NCI-H1436 (cell line): Measurements from ENCODE around the gene APOC4.

ENCODE experiments used
- DNase-seq: peaks from one replicate; lab custom pipeline; 2025; lab: John Stamatoyannopoulos, UW

APOC4 gene

DNA sequence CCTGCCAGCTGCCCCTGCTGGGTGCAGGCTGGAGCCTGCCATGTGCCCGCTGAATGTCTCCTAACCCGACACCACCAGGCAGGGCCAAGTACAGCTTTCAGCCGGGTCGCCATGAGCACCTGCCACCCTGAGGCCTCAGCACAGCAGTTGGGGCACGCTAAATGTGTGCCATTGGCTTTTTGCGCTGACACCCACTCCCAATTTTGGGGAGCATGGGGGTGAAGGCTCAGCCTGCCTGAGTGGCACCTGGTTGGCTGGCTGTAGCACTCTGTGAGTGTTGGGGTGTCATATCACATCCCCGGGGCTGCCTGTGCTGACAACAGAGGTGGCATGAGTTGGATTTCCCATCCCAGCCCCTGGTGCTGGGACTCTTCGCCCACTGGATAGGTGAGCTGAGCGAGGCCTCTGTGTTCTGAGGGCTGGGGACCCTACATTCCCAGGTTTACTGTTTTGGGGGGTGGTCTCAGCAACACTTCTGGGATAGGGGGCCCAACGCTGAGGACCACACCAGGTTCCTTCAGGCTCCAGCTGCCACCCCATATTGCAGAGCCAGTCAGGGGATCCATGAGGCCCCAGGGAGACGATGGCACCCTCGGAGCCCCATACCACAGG lies 52.0 kb downstream of the APOC4 start:
- no peak for DNase-seq
